ENCODE data around the gene GID4. TPM values are rescaled to one million over a fixed set of nuclear protein-coding genes. Genes with fewer than 3 reads are reported as not detected.

Gene GID4
- total and polyA plus RNA-seq, 2 of the 13 experiments (the other 11 are each of a cell fraction or from before 2014, with no cell fraction given) = 4.3 to 6.1 TPM

- TF ChIP-seq ZNF574 (CRISPR knock-in tag; IDR thresholded peaks at IDR 0.05) (peak; percentile 97), ZNF549 (CRISPR knock-in tag; IDR thresholded peaks at IDR 0.05) (no peak), SIN3A (IDR thresholded peaks at IDR 0.05; ENCODE audit: borderline replicate concordance, low read depth, low read length) (peak; percentile 90; the same call in 1 of the 2 replicates), IKZF4 (CRISPR knock-in tag; IDR thresholded peaks at IDR 0.05; ENCODE audit: borderline replicate concordance, low read depth, not compliant biosample characterization) (peak; percentile 60), ZNF335 (CRISPR knock-in tag; IDR thresholded peaks at IDR 0.05) (peak; percentile 95), MTA1 (CRISPR knock-in tag; IDR thresholded peaks at IDR 0.05; ENCODE audit: borderline replicate concordance) (peak; percentile 88; the same call in 1 of the 2 replicates), THAP9 (CRISPR knock-in tag; IDR thresholded peaks at IDR 0.05; ENCODE audit: borderline replicate concordance) (peak; percentile 92), MLLT10 (CRISPR knock-in tag; IDR thresholded peaks at IDR 0.05) (no peak), ZNF225 (CRISPR knock-in tag; IDR thresholded peaks at IDR 0.05) (no peak), ZHX2 (IDR thresholded peaks at IDR 0.05; ENCODE audit: low read depth) (peak; percentile 86), ZHX2 (CRISPR knock-in tag; IDR thresholded peaks at IDR 0.05; ENCODE audit: borderline replicate concordance) (no peak), NR2C2 (CRISPR knock-in tag; IDR thresholded peaks at IDR 0.05; ENCODE audit: borderline replicate concordance) (peak; percentile 94), RFXANK (CRISPR knock-in tag; IDR thresholded peaks at IDR 0.05) (0 out of 2 replicates have a peak, but pooled peaks have one; percentile 73), ZNF205 (CRISPR knock-in tag; IDR thresholded peaks at IDR 0.05) (peak; percentile 91), PHF5A (CRISPR knock-in tag; IDR thresholded peaks at IDR 0.05; ENCODE audit: low read depth, unreplicated experiment) (peak; percentile 100), ZNF567 (CRISPR knock-in tag; IDR thresholded peaks at IDR 0.05; ENCODE audit: borderline replicate concordance) (0 out of 2 replicates have a peak, but pooled peaks have one; percentile 76), ELF4 (CRISPR knock-in tag; IDR thresholded peaks at IDR 0.05; ENCODE audit: borderline replicate concordance) (peak; percentile 46; the same call in 1 of the 2 replicates)
Measured at GRCh38 chr17:18087610-18088491, 48.6 kb downstream of the GID4 start, which contains the start of gene DRG2 (continued).

Measured in HepG2 (cell line).